Measurements from ENCODE around the gene NR2C2. TPM values are rescaled to one million over a fixed set of nuclear protein-coding genes. Genes with fewer than 3 reads are reported as not detected.

The NR2C2 gene
- total and polyA plus RNA-seq, 2 of the 13 experiments (the other 11 are each of a cell fraction or from before 2014, with no cell fraction given): 7.8 to 11.8 TPM

- no peak for TF ChIP-seq ZNF891 (CRISPR knock-in tag; IDR thresholded peaks at IDR 0.05)
- TF ChIP-seq RARA (CRISPR knock-in tag; IDR thresholded peaks at IDR 0.05): peak; percentile 86
- no peak for TF ChIP-seq GLI4 (CRISPR knock-in tag; IDR thresholded peaks at IDR 0.05; ENCODE audit: borderline replicate concordance)
- TF ChIP-seq JUNB (CRISPR knock-in tag; IDR thresholded peaks at IDR 0.05; ENCODE audit: borderline replicate concordance): no peak
- TF ChIP-seq IKZF4 (CRISPR knock-in tag; IDR thresholded peaks at IDR 0.05; ENCODE audit: borderline replicate concordance, low read depth, not compliant biosample characterization): no peak
- TF ChIP-seq KLF11 (CRISPR knock-in tag; IDR thresholded peaks at IDR 0.05): no peak
- TF ChIP-seq PAXIP1 (CRISPR knock-in tag; conservative IDR thresholded peaks at IDR 0.05): 0 out of 2 replicates have a peak, but pooled peaks have one; percentile 23
- no peak for TF ChIP-seq ZNF281 (CRISPR knock-in tag; IDR thresholded peaks at IDR 0.05; ENCODE audit: borderline replicate concordance)
- TF ChIP-seq SSRP1 (CRISPR knock-in tag; IDR thresholded peaks at IDR 0.05): no peak
- TF ChIP-seq ZNF343 (CRISPR knock-in tag; IDR thresholded peaks at IDR 0.05): no peak
- no peak for TF ChIP-seq MYC (CRISPR knock-in tag; IDR thresholded peaks at IDR 0.05; ENCODE audit: borderline replicate concordance)
- no peak for TF ChIP-seq CBX1 (IDR thresholded peaks at IDR 0.05; ENCODE audit: low read depth)
- TF ChIP-seq PREB (CRISPR knock-in tag; IDR thresholded peaks at IDR 0.05): no peak
- TF ChIP-seq ZNF564 (CRISPR knock-in tag; IDR thresholded peaks at IDR 0.05): no peak
- TF ChIP-seq MAX (IDR thresholded peaks at IDR 0.05): no peak
- no peak for TF ChIP-seq KDM2A (CRISPR knock-in tag; IDR thresholded peaks at IDR 0.05; ENCODE audit: borderline replicate concordance, low read depth)
- no peak for TF ChIP-seq TFAP4 (IDR thresholded peaks at IDR 0.05; ENCODE audit: borderline replicate concordance, low read depth)
- TF ChIP-seq GATAD2A (CRISPR knock-in tag; IDR thresholded peaks at IDR 0.05): 0 out of 2 replicates have a peak, but pooled peaks have one; percentile 17
- TF ChIP-seq ZNF367 (CRISPR knock-in tag; IDR thresholded peaks at IDR 0.05; ENCODE audit: borderline replicate concordance): no peak
- no peak for TF ChIP-seq TEF (CRISPR knock-in tag; IDR thresholded peaks at IDR 0.05)
- TF ChIP-seq KLF12 (CRISPR knock-in tag; IDR thresholded peaks at IDR 0.05; ENCODE audit: borderline replicate concordance): no peak
- TF ChIP-seq REXO4 (CRISPR knock-in tag; IDR thresholded peaks at IDR 0.05; ENCODE audit: borderline replicate concordance): no peak
Measured at GRCh38 chr3:14943042-14943441, 4.3 kb upstream of the NR2C2 start (continued).
